ENCODE measurements around the gene MRGPRX2.
A peak's percentile ranks its signal among the peaks of the same experiment; 100 is the strongest.

MRGPRX2 gene

GRCh38 chr11:19075636-19076035, 15.1 kb upstream of the MRGPRX2 start:
- DNase-seq (ENCODE audit: low spot score), result no peak

- DNase-seq (ENCODE audit: low spot score), result no peak
Measured at GRCh38 chr11:19073454-19074415, 13.2 kb upstream of the MRGPRX2 start.

GRCh38 chr11:19072464-19072863, 11.9 kb upstream of the MRGPRX2 start:
- DNase-seq (ENCODE audit: low spot score), result no peak

- peak; percentile 54 for DNase-seq (ENCODE audit: low spot score)
Measured at GRCh38 chr11:19071255-19071654, 10.7 kb upstream of the MRGPRX2 start.

GRCh38 chr11:19059833-19060232, 684 bp downstream of the MRGPRX2 start:
- DNase-seq (ENCODE audit: low spot score), result no peak

- DNase-seq (ENCODE audit: low spot score), result no peak
Measured at GRCh38 chr11:19055905-19056304, 4.6 kb downstream of the MRGPRX2 start.

- no peak for DNase-seq (ENCODE audit: low spot score)
Measured at GRCh38 chr11:19055016-19055415, 5.5 kb downstream of the MRGPRX2 start.

GRCh38 chr11:19053909-19054308, 6.6 kb downstream of the MRGPRX2 start:
- DNase-seq (ENCODE audit: low spot score), result no peak

GRCh38 chr11:19050281-19050680, 10.2 kb downstream of the MRGPRX2 start:
- DNase-seq (ENCODE audit: low spot score), result no peak

- DNase-seq (ENCODE audit: low spot score), result no peak
Measured at GRCh38 chr11:19049351-19049750, 11.2 kb downstream of the MRGPRX2 start.

- DNase-seq (ENCODE audit: low spot score), result no peak
Measured at GRCh38 chr11:19040051-19040450, 20.5 kb downstream of the MRGPRX2 start.

GRCh38 chr11:19039409-19039808, 21.1 kb downstream of the MRGPRX2 start:
- DNase-seq (ENCODE audit: low spot score), result no peak

GRCh38 chr11:19032990-19033389, 27.5 kb downstream of the MRGPRX2 start:
- no peak for DNase-seq (ENCODE audit: low spot score)

- DNase-seq (ENCODE audit: low spot score), result no peak
Measured at GRCh38 chr11:19027829-19028595, 32.5 kb downstream of the MRGPRX2 start.

- no peak for DNase-seq (ENCODE audit: low spot score)
Measured at GRCh38 chr11:19026862-19027261, 33.7 kb downstream of the MRGPRX2 start.

- DNase-seq (ENCODE audit: low spot score), result no peak
Measured at GRCh38 chr11:19025481-19026406, 34.8 kb downstream of the MRGPRX2 start.

GRCh38 chr11:19020831-19021230, 39.7 kb downstream of the MRGPRX2 start:
- no peak for DNase-seq (ENCODE audit: low spot score)

GRCh38 chr11:19018901-19019300, 41.6 kb downstream of the MRGPRX2 start:
- no peak for DNase-seq (ENCODE audit: low spot score)

- DNase-seq (ENCODE audit: low spot score), result no peak
Measured at GRCh38 chr11:19013181-19013857, 47.2 kb downstream of the MRGPRX2 start.

- no peak for DNase-seq (ENCODE audit: low spot score)
Measured at GRCh38 chr11:19012636-19013035, 47.9 kb downstream of the MRGPRX2 start.

Measured in putamen (tissue), 1 donor.